Right atrium auricular region (tissue), 2 donors: ENCODE data around the gene WNT7A. TPM values are rescaled to one million over a fixed set of nuclear protein-coding genes. Genes with fewer than 3 reads are reported as not detected.

ENCODE experiments used
- DNase-seq: peaks from one replicate; pipeline ENCODE4 v3.0.0-alpha.2; 2019; ENCODE audit warnings: low spot score
- H3K27ac ChIP-seq, 2 donors: fragments of 200-600 bp; sonication (generic); 1 replicate in 1 of 2; 2 replicates in 1 of 2; pipeline ENCODE4 v1.5.1; 2016 to 2019
- H3K27me3 ChIP-seq, 2 donors: fragments of 200-600 bp; sonication (generic); one replicate each; pipeline versions ENCODE4 v1.5.1 to v1.6.0; 2017 to 2019
- H3K36me3 ChIP-seq: fragments of 200-600 bp; sonication (generic); one replicate; pipeline ENCODE4 v1.5.1; 2016
- H3K4me1 ChIP-seq, 2 donors: fragments of 200-600 bp; sonication (generic); one replicate each; pipeline versions ENCODE4 v1.5.1 to v1.6.0; 2017 to 2019
- H3K4me3 ChIP-seq, 2 donors: fragments of 200-600 bp; sonication (generic); 1 replicate in 1 of 2; 2 replicates in 1 of 2; pipeline ENCODE4 v1.5.1; 2017 to 2019; ENCODE audit warnings: mild to moderate bottlenecking in 1 of 2, moderate library complexity in 1 of 2
- H3K9me3 ChIP-seq, 2 donors: fragments of 200-600 bp; sonication (generic); one replicate each; pipeline ENCODE4 v1.5.1; 2019
- CTCF ChIP-seq, 2 donors: fragments of 200-600 bp; sonication (generic); IDR thresholded peaks; one replicate each; pipeline ENCODE4 v1.5.1; 2019; ENCODE audit warnings: antibody characterized with exemption in 2 of 2
- total RNA-seq, 2 donors: library from RNA; depleted of rRNA; stranded (reverse); fragments of >200 nt; gene quantifications; one replicate each; pipeline ENCODE4 v1.1.0, GENCODE V29; 2016

WNT7A gene
- total RNA-seq, 2 donors from 2014 or later: not detected

DNA sequence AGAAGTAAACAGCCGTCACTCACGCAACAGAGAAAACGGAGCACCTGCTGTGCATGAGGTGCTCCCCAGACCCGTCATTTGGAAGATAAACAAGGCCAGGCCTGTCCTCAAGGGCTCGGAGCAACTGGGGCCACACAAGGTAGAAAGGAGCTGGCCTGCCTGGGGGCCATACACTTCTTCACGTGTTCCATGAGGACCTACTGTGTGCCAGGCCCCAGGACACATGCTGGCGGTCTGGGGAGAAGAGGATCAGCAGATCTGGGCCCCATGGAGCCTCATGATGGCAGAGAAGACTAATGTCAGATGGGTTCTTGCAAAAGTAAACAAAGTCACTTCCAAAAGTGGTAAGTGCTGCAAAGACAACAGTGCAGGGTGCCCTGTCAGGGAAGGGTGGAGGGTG is 14.3 kb downstream of the WNT7A start:
- H3K27me3 ChIP-seq: no peaks in the 10 kb centered on the region
- no peak for DNase-seq
- H3K4me1 ChIP-seq: no peaks in the 10 kb centered on the region
- H3K4me3 ChIP-seq: no peak overlapping the region
- no peak overlapping the region for H3K27ac ChIP-seq
- TF ChIP-seq CTCF (IDR thresholded peaks at IDR 0.05): no peak
- H3K9me3 ChIP-seq: no peaks in the 10 kb centered on the region
- H3K36me3 ChIP-seq: no peaks in the 10 kb centered on the region

GRCh38 chr3:13865106-13865505 is 14.8 kb downstream of the WNT7A start:
- H3K4me3 ChIP-seq: no peak overlapping the region
- no peak for DNase-seq
- no peaks in the 10 kb centered on the region for H3K27me3 ChIP-seq
- H3K27ac ChIP-seq: no peak overlapping the region
- no peaks in the 10 kb centered on the region for H3K9me3 ChIP-seq
- H3K4me1 ChIP-seq: no peaks in the 10 kb centered on the region
- no peaks in the 10 kb centered on the region for H3K36me3 ChIP-seq
- TF ChIP-seq CTCF (IDR thresholded peaks at IDR 0.05): no peak

- Histone ChIP-seq H3K36me3 (no peaks in the 10 kb centered on the region), H3K27ac (no peak overlapping the region)
- TF ChIP-seq CTCF (IDR thresholded peaks at IDR 0.05): no peak
These were observed 15.8 kb downstream of the WNT7A start for GRCh38 chr3:13863965-13864595.

GRCh38 chr3:13863382-13863952 is 16.4 kb downstream of the WNT7A start:
- no peak overlapping the region for H3K27ac ChIP-seq
- TF ChIP-seq CTCF (IDR thresholded peaks at IDR 0.05): no peak
- no peaks in the 10 kb centered on the region for H3K9me3 ChIP-seq
- no peak for DNase-seq
- H3K36me3 ChIP-seq: no peaks in the 10 kb centered on the region
- no peaks in the 10 kb centered on the region for H3K4me1 ChIP-seq
- H3K27me3 ChIP-seq: no peaks in the 10 kb centered on the region
- no peak overlapping the region for H3K4me3 ChIP-seq

More at GRCh38 chr3:13863965-13864595, 15.8 kb downstream of the WNT7A start:
- H3K27me3 ChIP-seq: no peaks in the 10 kb centered on the region
- DNase-seq: no peak
- H3K9me3 ChIP-seq: no peaks in the 10 kb centered on the region
- H3K4me3 ChIP-seq: no peak overlapping the region
- no peaks in the 10 kb centered on the region for H3K4me1 ChIP-seq

GRCh38 chr3:13861461-13861860 is 18.4 kb downstream of the WNT7A start:
- Histone ChIP-seq H3K36me3 (no peaks in the 10 kb centered on the region), H3K27me3 (no peaks in the 10 kb centered on the region), H3K9me3 (no peaks in the 10 kb centered on the region), H3K4me1 (no peaks in the 10 kb centered on the region), H3K27ac (no peak overlapping the region), H3K4me3 (no peak overlapping the region)
- no peak for DNase-seq
- no peak for TF ChIP-seq CTCF (IDR thresholded peaks at IDR 0.05)

DNA sequence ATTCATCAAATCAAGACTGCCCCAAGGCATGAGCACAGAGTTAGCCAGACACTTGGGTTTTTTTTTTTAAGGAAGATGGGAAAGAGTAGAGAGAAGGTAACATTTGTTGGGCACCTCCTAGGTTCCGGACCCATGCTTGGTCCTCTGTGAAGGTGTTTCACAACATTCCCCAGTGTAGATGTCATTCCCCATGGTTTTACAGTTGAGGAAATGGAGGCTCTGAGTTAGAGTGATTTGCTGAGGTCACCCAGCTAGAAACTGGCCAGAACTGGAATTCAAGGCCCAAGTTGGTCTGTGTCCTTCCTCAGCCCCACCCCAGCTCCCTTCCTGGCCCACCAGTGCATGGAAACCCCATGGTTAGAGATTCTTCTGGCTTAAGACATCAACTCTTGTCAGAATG is 19.9 kb downstream of the WNT7A start:
- no peaks in the 10 kb centered on the region for H3K27me3 ChIP-seq

More for the DNA sequence above, 19.9 kb downstream of the WNT7A start:
- Histone ChIP-seq H3K27ac (no peak overlapping the region), H3K36me3 (no peaks in the 10 kb centered on the region), H3K4me3 (no peak overlapping the region), H3K4me1 (no peaks in the 10 kb centered on the region), H3K9me3 (no peaks in the 10 kb centered on the region)
- no peak for TF ChIP-seq CTCF (IDR thresholded peaks at IDR 0.05)
- DNase-seq: no peak
